Testis (tissue), 2 donors: ENCODE data around the gene EFCAB10.

Experiments used
- CTCF ChIP-seq, 3 experiments: fragments of 450-650 bp in 2 of 3; fragments of 200-600 bp in 1 of 3; sonication (generic) in 1 of 3; IDR thresholded peaks; one replicate each; pipeline ENCODE4 v1.5.1; 2016 to 2019; ENCODE audit warnings: antibody characterized with exemption in 3 of 3, mild to moderate bottlenecking in 2 of 3, moderate library complexity in 1 of 3
- POLR2A ChIP-seq: fragments of 450-650 bp; IDR thresholded peaks from one replicate; pipeline ENCODE4 v1.6.1; 2017; ENCODE audit warnings: antibody characterized with exemption, mild to moderate bottlenecking, moderate library complexity

GRCh38 chr7:105519353-105519752 is 61.9 kb downstream of the EFCAB10 start:
- TF ChIP-seq CTCF (IDR thresholded peaks at IDR 0.05), result no peak
- no peak for TF ChIP-seq POLR2A
